Measurements from ENCODE around the gene PLA2G2F. TPM values are rescaled to one million over a fixed set of nuclear protein-coding genes. Genes with fewer than 3 reads are reported as not detected.

The PLA2G2F gene
- total and polyA plus RNA-seq, 9 of the 15 experiments (the other 6 are each of a cell fraction or from before 2014, with no cell fraction given) = not detected

DNA sequence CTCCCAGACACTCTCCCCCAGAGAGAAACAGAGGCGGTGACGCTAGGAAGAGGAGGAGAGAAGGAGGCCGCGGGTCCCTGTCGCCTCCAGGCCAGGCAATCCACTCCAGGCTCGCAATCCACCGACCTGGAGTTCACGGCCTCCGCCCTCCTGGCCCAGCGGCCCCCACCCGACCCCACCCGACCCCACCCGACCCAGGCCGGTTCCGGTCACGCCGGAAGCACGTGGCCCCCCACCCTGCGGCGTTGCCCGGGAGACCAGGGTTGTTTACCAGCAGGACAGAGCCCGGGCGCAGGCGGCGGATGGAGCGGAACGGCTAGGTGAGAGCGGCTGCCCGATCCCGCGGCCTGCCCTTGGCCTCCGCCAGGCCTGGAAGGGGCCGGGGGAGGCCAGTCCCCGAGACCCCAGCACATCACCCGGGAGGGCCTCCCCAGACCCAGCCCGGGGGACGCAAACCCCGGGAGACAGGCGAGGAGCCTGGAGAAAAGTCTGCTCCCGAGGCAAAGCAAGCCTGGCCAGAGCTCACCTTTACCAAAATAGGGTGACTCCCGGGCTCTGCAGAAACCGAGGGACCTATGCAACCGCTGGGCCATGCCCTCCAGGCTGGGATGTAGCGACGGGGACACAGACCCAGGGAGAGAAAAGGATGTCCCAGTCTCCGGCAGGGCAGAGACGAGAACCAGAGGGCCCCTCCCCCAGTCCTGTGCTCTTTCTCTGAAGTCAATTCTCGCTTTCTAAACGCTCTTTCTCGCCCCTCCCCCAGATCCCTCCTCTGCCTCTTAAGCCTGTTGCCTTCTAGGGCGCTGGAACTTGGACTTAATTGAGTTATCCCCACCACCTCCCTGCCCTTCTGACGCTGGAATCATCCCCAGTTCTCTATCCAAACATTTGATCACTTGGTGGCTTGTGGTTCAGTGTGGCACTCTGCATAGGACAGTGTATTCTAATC lies 47.0 kb downstream of the PLA2G2F start, which contains the start of the genes PLA2G2C and UBXN10 (continued):
- TF ChIP-seq, protein P1, sequence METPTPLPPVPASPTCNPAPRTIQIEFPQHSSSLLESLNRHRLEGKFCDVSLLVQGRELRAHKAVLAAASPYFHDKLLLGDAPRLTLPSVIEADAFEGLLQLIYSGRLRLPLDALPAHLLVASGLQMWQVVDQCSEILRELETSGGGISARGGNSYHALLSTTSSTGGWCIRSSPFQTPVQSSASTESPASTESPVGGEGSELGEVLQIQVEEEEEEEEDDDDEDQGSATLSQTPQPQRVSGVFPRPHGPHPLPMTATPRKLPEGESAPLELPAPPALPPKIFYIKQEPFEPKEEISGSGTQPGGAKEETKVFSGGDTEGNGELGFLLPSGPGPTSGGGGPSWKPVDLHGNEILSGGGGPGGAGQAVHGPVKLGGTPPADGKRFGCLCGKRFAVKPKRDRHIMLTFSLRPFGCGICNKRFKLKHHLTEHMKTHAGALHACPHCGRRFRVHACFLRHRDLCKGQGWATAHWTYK (CRISPR knock-in tag; IDR thresholded peaks at IDR 0.05) = no peak; the same call in 1 of the 2 replicates
- TF ChIP-seq CBX2 (IDR thresholded peaks at IDR 0.05; ENCODE audit: insufficient read depth, low read length, poor library complexity, severe bottlenecking) = no peak
- TF ChIP-seq EZH2 (IDR thresholded peaks at IDR 0.05; ENCODE audit: borderline replicate concordance, low read depth, low read length) = no peak
- no peak for TF ChIP-seq HNRNPL (IDR thresholded peaks at IDR 0.05; ENCODE audit: low read depth, low read length)
- TF ChIP-seq, protein P2, sequence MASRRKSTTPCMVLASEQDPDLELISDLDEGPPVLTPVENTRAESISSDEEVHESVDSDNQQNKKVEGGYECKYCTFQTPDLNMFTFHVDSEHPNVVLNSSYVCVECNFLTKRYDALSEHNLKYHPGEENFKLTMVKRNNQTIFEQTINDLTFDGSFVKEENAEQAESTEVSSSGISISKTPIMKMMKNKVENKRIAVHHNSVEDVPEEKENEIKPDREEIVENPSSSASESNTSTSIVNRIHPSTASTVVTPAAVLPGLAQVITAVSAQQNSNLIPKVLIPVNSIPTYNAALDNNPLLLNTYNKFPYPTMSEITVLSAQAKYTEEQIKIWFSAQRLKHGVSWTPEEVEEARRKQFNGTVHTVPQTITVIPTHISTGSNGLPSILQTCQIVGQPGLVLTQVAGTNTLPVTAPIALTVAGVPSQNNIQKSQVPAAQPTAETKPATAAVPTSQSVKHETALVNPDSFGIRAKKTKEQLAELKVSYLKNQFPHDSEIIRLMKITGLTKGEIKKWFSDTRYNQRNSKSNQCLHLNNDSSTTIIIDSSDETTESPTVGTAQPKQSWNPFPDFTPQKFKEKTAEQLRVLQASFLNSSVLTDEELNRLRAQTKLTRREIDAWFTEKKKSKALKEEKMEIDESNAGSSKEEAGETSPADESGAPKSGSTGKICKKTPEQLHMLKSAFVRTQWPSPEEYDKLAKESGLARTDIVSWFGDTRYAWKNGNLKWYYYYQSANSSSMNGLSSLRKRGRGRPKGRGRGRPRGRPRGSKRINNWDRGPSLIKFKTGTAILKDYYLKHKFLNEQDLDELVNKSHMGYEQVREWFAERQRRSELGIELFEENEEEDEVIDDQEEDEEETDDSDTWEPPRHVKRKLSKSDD (conservative IDR thresholded peaks at IDR 0.05; ENCODE audit: low read length) = no peak
- TF ChIP-seq, protein P3, sequence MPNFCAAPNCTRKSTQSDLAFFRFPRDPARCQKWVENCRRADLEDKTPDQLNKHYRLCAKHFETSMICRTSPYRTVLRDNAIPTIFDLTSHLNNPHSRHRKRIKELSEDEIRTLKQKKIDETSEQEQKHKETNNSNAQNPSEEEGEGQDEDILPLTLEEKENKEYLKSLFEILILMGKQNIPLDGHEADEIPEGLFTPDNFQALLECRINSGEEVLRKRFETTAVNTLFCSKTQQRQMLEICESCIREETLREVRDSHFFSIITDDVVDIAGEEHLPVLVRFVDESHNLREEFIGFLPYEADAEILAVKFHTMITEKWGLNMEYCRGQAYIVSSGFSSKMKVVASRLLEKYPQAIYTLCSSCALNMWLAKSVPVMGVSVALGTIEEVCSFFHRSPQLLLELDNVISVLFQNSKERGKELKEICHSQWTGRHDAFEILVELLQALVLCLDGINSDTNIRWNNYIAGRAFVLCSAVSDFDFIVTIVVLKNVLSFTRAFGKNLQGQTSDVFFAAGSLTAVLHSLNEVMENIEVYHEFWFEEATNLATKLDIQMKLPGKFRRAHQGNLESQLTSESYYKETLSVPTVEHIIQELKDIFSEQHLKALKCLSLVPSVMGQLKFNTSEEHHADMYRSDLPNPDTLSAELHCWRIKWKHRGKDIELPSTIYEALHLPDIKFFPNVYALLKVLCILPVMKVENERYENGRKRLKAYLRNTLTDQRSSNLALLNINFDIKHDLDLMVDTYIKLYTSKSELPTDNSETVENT (CRISPR knock-in tag; IDR thresholded peaks at IDR 0.05) = no peak
- TF ChIP-seq ZNF778 (CRISPR knock-in tag; IDR thresholded peaks at IDR 0.05) = no peak
- no peak for TF ChIP-seq ZFP36 (IDR thresholded peaks at IDR 0.05; ENCODE audit: low read depth, low read length, partially characterized antibody)
- TF ChIP-seq, protein P4, sequence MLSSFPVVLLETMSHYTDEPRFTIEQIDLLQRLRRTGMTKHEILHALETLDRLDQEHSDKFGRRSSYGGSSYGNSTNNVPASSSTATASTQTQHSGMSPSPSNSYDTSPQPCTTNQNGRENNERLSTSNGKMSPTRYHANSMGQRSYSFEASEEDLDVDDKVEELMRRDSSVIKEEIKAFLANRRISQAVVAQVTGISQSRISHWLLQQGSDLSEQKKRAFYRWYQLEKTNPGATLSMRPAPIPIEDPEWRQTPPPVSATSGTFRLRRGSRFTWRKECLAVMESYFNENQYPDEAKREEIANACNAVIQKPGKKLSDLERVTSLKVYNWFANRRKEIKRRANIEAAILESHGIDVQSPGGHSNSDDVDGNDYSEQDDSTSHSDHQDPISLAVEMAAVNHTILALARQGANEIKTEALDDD (IDR thresholded peaks at IDR 0.05) = no peak
- peak; percentile 75 to 88; a peak in 3 of 4 replicates for TF ChIP-seq FOXK2 (conservative IDR thresholded peaks at IDR 0.05 in 1 of 2, IDR thresholded peaks at IDR 0.05 in 1 of 2; ENCODE audit: low read depth in 2 of 2)
- no peak for TF ChIP-seq NONO (IDR thresholded peaks at IDR 0.05; ENCODE audit: low read depth in 2 of 2, low read length in 1 of 2)
- TF ChIP-seq, protein P5, sequence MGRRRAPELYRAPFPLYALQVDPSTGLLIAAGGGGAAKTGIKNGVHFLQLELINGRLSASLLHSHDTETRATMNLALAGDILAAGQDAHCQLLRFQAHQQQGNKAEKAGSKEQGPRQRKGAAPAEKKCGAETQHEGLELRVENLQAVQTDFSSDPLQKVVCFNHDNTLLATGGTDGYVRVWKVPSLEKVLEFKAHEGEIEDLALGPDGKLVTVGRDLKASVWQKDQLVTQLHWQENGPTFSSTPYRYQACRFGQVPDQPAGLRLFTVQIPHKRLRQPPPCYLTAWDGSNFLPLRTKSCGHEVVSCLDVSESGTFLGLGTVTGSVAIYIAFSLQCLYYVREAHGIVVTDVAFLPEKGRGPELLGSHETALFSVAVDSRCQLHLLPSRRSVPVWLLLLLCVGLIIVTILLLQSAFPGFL (CRISPR knock-in tag; IDR thresholded peaks at IDR 0.05) = peak; percentile 72; the same call in 1 of the 2 replicates
- TF ChIP-seq, protein P6, sequence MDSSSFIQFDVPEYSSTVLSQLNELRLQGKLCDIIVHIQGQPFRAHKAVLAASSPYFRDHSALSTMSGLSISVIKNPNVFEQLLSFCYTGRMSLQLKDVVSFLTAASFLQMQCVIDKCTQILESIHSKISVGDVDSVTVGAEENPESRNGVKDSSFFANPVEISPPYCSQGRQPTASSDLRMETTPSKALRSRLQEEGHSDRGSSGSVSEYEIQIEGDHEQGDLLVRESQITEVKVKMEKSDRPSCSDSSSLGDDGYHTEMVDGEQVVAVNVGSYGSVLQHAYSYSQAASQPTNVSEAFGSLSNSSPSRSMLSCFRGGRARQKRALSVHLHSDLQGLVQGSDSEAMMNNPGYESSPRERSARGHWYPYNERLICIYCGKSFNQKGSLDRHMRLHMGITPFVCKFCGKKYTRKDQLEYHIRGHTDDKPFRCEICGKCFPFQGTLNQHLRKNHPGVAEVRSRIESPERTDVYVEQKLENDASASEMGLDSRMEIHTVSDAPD (CRISPR knock-in tag; IDR thresholded peaks at IDR 0.05) = no peak
- TF ChIP-seq NRF1 (conservative IDR thresholded peaks at IDR 0.05 in 1 of 2, IDR thresholded peaks at IDR 0.05 in 1 of 2) = 0 out of 4 replicates have a peak, but pooled peaks of 1 of the 2 experiments have one; percentile 28

Measured in K562 (cell line).